K562 (cell line): ENCODE measurements around the gene FAM24B. TPM values are rescaled to one million over a fixed set of nuclear protein-coding genes. Genes with fewer than 3 reads are reported as not detected.
A peak's percentile ranks its signal among the peaks of the same experiment; 100 is the strongest.

ENCODE experiments used
- ATF6 ChIP-seq: sonication (generic); formaldehyde crosslinking; IDR thresholded peaks from 2 replicates; pipeline ENCODE4 v1.4.0; 2020; ENCODE audit warnings: mild to moderate bottlenecking, missing genetic modification reagents
- CXXC5 ChIP-seq: fragments of 250-450 bp; sonication (Bioruptor Pico); IDR thresholded peaks from 2 replicates; pipeline ENCODE4 v1.8.0; 2022; ENCODE audit warnings: inconsistent platforms, mild to moderate bottlenecking, moderate library complexity
- FOSL1 ChIP-seq: fragments of 200-800 bp; sonication (Bioruptor generic); conservative IDR thresholded peaks from 2 replicates; pipeline ENCODE4 v1.6.1; 2016; ENCODE audit warnings: missing genetic modification characterization, missing compliant biosample characterization
- FOXA3 ChIP-seq, 2 experiments: fragments of 450-650 bp in 1 of 2; sonication (generic) in 1 of 2; formaldehyde crosslinking; IDR thresholded peaks in 1 of 2; conservative IDR thresholded peaks in 1 of 2; 2 replicates each; pipeline versions ENCODE4 v1.4.0 to v1.8.0; 2020 to 2022; ENCODE audit warnings: mild to moderate bottlenecking in 2 of 2, missing genetic modification reagents in 1 of 2
- HDAC6 ChIP-seq: IDR thresholded peaks from 2 replicates; pipeline ENCODE4 v1.6.1; 2012; ENCODE audit warnings: low read depth, mild to moderate bottlenecking, control low read depth, inconsistent platforms, low read length, moderate library complexity
- HNRNPLL ChIP-seq: fragments of 200-400 bp; formaldehyde crosslinking; IDR thresholded peaks from 2 replicates; pipeline ENCODE4 v1.6.1; 2017; ENCODE audit warnings: low read length, low read depth, mild to moderate bottlenecking; ENCODE audit not compliant: poor library complexity, severe bottlenecking
- HOXB6 ChIP-seq: fragments of 250-450 bp; sonication (Bioruptor Pico); IDR thresholded peaks from 2 replicates; pipeline ENCODE4 v1.5.1; 2022; ENCODE audit warnings: mild to moderate bottlenecking, borderline replicate concordance
- OTX1 ChIP-seq: fragments of 450-650 bp; formaldehyde crosslinking; IDR thresholded peaks from 2 replicates; pipeline ENCODE4 v1.4.0; 2022; ENCODE audit warnings: mild to moderate bottlenecking
- SP1 ChIP-seq: sonication (generic); formaldehyde crosslinking; IDR thresholded peaks from 2 replicates; pipeline ENCODE4 v1.8.1; 2022; ENCODE audit warnings: mild to moderate bottlenecking, missing genetic modification reagents
- TAF7 ChIP-seq: fragments of 450-650 bp; IDR thresholded peaks from 2 replicates; pipeline ENCODE4 v1.6.1; 2016; ENCODE audit warnings: missing genetic modification characterization, missing compliant biosample characterization
- ZBTB8A ChIP-seq: fragments of 450-650 bp; IDR thresholded peaks from 2 replicates; pipeline ENCODE4 v1.6.1; 2018; ENCODE audit warnings: mild to moderate bottlenecking, moderate library complexity; ENCODE audit not compliant: partially characterized antibody
- ZNF512 ChIP-seq: IDR thresholded peaks from 2 replicates; pipeline ENCODE4 v1.6.1; 2016; ENCODE audit warnings: missing genetic modification characterization, missing compliant biosample characterization
- ZSCAN32 ChIP-seq: fragments of 450-650 bp; formaldehyde crosslinking; IDR thresholded peaks from 2 replicates; pipeline ENCODE4 v1.4.0; 2020; ENCODE audit warnings: mild to moderate bottlenecking, moderate library complexity
- polyA plus RNA-seq, 8 experiments: library from polyadenylated mRNA; depleted of rRNA in 4 of 8; stranded (reverse) in 5 of 8; unstranded in 3 of 8; fragments of >200 nt; fragmentation: Nextera tagmentation in 2 of 8; fragmentation: Illumina TruSeq in 1 of 8; extraction: Ambion mirVana in 2 of 8; extraction: Trizol in 1 of 8; gene quantifications; 2 replicates each; pipeline versions ENCODE4 v1.2.1 to v1.2.3, GENCODE V29; 2011 to 2014; ENCODE audit warnings: inconsistent platforms in 1 of 8, missing spikeins in 1 of 8
- total RNA-seq, 7 experiments: library from RNA; depleted of rRNA in 6 of 7; stranded (reverse); fragments of >200 nt in 6 of 7; fragmentation: Illumina TruSeq in 2 of 7; extraction: Trizol in 2 of 7; gene quantifications; 2 replicates each; pipeline versions ENCODE4 v1.2.1 to v1.2.3, GENCODE V29; 2011 to 2021; ENCODE audit warnings: low replicate concordance in 1 of 7
- TF ChIP-seq, protein P1 (sequence below), 2 experiments: fragments of 250-450 bp in 1 of 2; fragments of 450-650 bp in 1 of 2; sonication (Bioruptor Pico) in 1 of 2; IDR thresholded peaks; 2 replicates each; pipeline versions ENCODE4 v1.6.1 to v1.8.0; 2016 to 2021; ENCODE audit warnings: mild to moderate bottlenecking in 2 of 2, moderate library complexity in 2 of 2, missing compliant biosample characterization in 1 of 2, missing genetic modification characterization in 1 of 2
- TF ChIP-seq, protein P2 (sequence below): sonication (generic); formaldehyde crosslinking; IDR thresholded peaks from 2 replicates; pipeline ENCODE4 v1.8.0; 2022; ENCODE audit warnings: mild to moderate bottlenecking, missing genetic modification reagents

FAM24B gene
- total and polyA plus RNA-seq, 9 of the 15 experiments (the other 6 are each of a cell fraction or from before 2014, with no cell fraction given), result 6.0 to 19.6 (median 9.2) TPM

- TF ChIP-seq, protein P1, sequence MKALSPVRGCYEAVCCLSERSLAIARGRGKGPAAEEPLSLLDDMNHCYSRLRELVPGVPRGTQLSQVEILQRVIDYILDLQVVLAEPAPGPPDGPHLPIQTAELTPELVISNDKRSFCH (CRISPR knock-in tag; IDR thresholded peaks at IDR 0.05), result no peak
- TF ChIP-seq, protein P1 (tag; IDR thresholded peaks at IDR 0.05), result no peak
- TF ChIP-seq, protein P2, sequence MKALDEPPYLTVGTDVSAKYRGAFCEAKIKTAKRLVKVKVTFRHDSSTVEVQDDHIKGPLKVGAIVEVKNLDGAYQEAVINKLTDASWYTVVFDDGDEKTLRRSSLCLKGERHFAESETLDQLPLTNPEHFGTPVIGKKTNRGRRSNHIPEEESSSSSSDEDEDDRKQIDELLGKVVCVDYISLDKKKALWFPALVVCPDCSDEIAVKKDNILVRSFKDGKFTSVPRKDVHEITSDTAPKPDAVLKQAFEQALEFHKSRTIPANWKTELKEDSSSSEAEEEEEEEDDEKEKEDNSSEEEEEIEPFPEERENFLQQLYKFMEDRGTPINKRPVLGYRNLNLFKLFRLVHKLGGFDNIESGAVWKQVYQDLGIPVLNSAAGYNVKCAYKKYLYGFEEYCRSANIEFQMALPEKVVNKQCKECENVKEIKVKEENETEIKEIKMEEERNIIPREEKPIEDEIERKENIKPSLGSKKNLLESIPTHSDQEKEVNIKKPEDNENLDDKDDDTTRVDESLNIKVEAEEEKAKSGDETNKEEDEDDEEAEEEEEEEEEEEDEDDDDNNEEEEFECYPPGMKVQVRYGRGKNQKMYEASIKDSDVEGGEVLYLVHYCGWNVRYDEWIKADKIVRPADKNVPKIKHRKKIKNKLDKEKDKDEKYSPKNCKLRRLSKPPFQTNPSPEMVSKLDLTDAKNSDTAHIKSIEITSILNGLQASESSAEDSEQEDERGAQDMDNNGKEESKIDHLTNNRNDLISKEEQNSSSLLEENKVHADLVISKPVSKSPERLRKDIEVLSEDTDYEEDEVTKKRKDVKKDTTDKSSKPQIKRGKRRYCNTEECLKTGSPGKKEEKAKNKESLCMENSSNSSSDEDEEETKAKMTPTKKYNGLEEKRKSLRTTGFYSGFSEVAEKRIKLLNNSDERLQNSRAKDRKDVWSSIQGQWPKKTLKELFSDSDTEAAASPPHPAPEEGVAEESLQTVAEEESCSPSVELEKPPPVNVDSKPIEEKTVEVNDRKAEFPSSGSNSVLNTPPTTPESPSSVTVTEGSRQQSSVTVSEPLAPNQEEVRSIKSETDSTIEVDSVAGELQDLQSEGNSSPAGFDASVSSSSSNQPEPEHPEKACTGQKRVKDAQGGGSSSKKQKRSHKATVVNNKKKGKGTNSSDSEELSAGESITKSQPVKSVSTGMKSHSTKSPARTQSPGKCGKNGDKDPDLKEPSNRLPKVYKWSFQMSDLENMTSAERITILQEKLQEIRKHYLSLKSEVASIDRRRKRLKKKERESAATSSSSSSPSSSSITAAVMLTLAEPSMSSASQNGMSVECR (CRISPR knock-in tag), result no peak
- no peak for TF ChIP-seq HDAC6
- TF ChIP-seq ZBTB8A, result no peak
- peak; percentile 30; the same call in 1 of the 2 replicates for TF ChIP-seq FOSL1 (tag)
- no peak for TF ChIP-seq TAF7 (tag)
- TF ChIP-seq CXXC5, result no peak
- no peak for TF ChIP-seq ATF6 (CRISPR knock-in tag)
- no peak for TF ChIP-seq HNRNPLL
- TF ChIP-seq ZSCAN32 (CRISPR knock-in tag), result no peak
- TF ChIP-seq FOXA3 (CRISPR knock-in tag; conservative IDR thresholded peaks at IDR 0.05 in 1 of 2, IDR thresholded peaks at IDR 0.05 in 1 of 2), result no peak
- TF ChIP-seq HOXB6 (CRISPR knock-in tag), result no peak
- 0 out of 2 replicates have a peak, but pooled peaks have one; percentile 40 for TF ChIP-seq ZNF512 (tag)
- no peak for TF ChIP-seq OTX1 (CRISPR knock-in tag)
- no peak for TF ChIP-seq SP1 (CRISPR knock-in tag)
These were observed 15.0 kb upstream of the FAM24B start (continued) for GRCh38 chr10:122894261-122894944.
